ENCODE data around the gene NDUFB1. TPM values are rescaled to one million over a fixed set of nuclear protein-coding genes. Genes with fewer than 3 reads are reported as not detected.

NDUFB1 gene
- total and polyA plus RNA-seq, 2 of the 4 experiments (the other 2 are of a cell fraction), result 32.1 to 333 TPM

DNA sequence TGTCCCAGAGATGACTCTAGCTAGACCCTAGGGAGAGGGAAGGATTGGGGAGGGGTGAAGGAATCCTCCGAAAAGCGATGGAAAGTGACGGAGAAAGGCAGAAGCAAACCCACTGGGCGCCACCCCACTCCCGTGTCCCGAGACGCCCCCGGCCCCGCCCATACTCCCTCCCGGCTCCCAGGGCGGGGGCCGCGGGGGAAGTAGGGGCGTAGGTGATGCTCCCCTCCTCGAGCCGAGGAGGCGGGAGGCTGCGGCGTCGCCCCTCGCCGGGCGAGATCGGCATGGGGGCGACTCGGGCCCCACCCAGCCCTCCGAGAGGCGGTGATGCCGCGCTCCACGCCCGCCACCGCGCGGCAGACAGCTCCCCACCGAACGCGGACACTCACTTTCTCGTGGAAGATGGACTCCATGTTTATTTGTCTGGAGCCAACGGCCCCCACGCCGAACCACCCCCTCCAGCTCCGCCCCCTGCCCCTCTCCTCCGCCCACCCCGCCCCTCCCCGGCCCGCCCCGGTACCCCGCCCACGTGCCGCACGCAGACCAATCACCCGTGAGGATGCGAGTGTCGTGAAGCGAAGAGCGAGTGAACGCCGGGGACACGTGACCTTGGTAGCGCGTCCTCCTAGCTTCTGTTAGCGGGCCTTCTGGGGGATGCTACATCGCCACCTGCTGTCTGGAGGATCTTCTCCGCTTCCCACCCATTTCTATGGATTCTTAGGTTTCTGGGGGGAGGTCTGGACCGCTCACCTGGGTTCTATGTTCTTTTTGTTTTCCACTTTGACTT lies 15.2 kb downstream of the NDUFB1 start, which contains the start of gene ATXN3:
TSS of gene ATXN3 (minus strand) at position 440 of the 784 bp plus-strand sequence. CDS start at position 410, 30 bp downstream.
- intact Hi-C loops (cut with micrococcal nuclease), result loop anchor here (2.0 to 10.0 kb wide), 2 partner anchors 66 to 162 kb away; partner anchors contain the start of genes FBLN5 and TRIP11
- TF ChIP-seq NFE2L2 (IDR thresholded peaks at IDR 0.05; ENCODE audit: low read depth, low read length) (no peak), POLR2A (IDR thresholded peaks at IDR 0.05; ENCODE audit: low read depth, low read length) (peak; percentile 78), MAFK (IDR thresholded peaks at IDR 0.05; ENCODE audit: low read depth, low read length) (no peak), RCOR1 (IDR thresholded peaks at IDR 0.05; ENCODE audit: insufficient replicate concordance, low read length) (peak; percentile 40), CHD1 (IDR thresholded peaks at IDR 0.05; ENCODE audit: low read depth, low read length) (no peak), FOS (IDR thresholded peaks at IDR 0.05; ENCODE audit: low read depth, low read length) (peak; percentile 33; the same call in 1 of the 2 replicates), RFX5 (IDR thresholded peaks at IDR 0.05; ENCODE audit: low read depth, low read length) (no peak), CEBPB (IDR thresholded peaks at IDR 0.05; ENCODE audit: low read depth, low read length) (no peak), MXI1 (IDR thresholded peaks at IDR 0.05; ENCODE audit: borderline replicate concordance, low read depth, low read length) (no peak; the same call in 1 of the 2 replicates), SMC3 (IDR thresholded peaks at IDR 0.05; ENCODE audit: low read depth, low read length) (peak; percentile 42), BHLHE40 (IDR thresholded peaks at IDR 0.05; ENCODE audit: low read depth, low read length) (peak; percentile 85), RAD21 (IDR thresholded peaks at IDR 0.05; ENCODE audit: low read length) (peak; percentile 48), MAZ (IDR thresholded peaks at IDR 0.05; ENCODE audit: borderline replicate concordance, low read depth, low read length) (peak; percentile 83)
- TF ChIP-seq, protein P1, sequence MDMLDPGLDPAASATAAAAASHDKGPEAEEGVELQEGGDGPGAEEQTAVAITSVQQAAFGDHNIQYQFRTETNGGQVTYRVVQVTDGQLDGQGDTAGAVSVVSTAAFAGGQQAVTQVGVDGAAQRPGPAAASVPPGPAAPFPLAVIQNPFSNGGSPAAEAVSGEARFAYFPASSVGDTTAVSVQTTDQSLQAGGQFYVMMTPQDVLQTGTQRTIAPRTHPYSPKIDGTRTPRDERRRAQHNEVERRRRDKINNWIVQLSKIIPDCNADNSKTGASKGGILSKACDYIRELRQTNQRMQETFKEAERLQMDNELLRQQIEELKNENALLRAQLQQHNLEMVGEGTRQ (IDR thresholded peaks at IDR 0.05; ENCODE audit: low read depth, low read length), result peak; percentile 98
- TF ChIP-seq, protein P2, sequence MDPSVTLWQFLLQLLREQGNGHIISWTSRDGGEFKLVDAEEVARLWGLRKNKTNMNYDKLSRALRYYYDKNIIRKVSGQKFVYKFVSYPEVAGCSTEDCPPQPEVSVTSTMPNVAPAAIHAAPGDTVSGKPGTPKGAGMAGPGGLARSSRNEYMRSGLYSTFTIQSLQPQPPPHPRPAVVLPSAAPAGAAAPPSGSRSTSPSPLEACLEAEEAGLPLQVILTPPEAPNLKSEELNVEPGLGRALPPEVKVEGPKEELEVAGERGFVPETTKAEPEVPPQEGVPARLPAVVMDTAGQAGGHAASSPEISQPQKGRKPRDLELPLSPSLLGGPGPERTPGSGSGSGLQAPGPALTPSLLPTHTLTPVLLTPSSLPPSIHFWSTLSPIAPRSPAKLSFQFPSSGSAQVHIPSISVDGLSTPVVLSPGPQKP (IDR thresholded peaks at IDR 0.05; ENCODE audit: borderline replicate concordance, low read depth, low read length), result no peak

More for the DNA sequence above, 15.2 kb downstream of the NDUFB1 start, which contains the start of gene ATXN3:
- Histone ChIP-seq H2BK15ac (ENCODE audit: low read depth, low read length) (peak within 1 kb of the TSS; percentile 43; the same call in 1 of the 3 replicates), H2AFZ (replicated peaks; ENCODE audit: low read length, poor library complexity) (peak within 1 kb of the TSS; percentile 98), H3K4me2 (ENCODE audit: low read depth, low read length) (peak within 1 kb of the TSS; percentile 92), H3K18ac (ENCODE audit: low read depth, low read length) (peak within 1 kb of the TSS; percentile 76), H3K14ac (replicated peaks; ENCODE audit: low read depth, low read length) (peak within 1 kb of the TSS; percentile 84), H3K4me3 (ENCODE audit: insufficient read depth, low read depth, low read length) (peak within 1 kb of the TSS; percentile 85), H2BK20ac (ENCODE audit: low read depth, low read length) (no peak within 1 kb of the TSS), H2BK5ac (ENCODE audit: low read depth, low read length, poor library complexity, severe bottlenecking) (peak within 1 kb of the TSS; percentile 95), H3K4ac (ENCODE audit: low read depth, low read length) (peak within 1 kb of the TSS; percentile 68), H3K9me3 (ENCODE audit: control insufficient read depth, insufficient read depth, low read length) (no peaks in the 10 kb centered on the region), H4K5ac (ENCODE audit: low read depth, low read length) (peak within 1 kb of the TSS; percentile 51), H4K91ac (ENCODE audit: insufficient read depth, low read depth, low read length) (peak within 1 kb of the TSS; percentile 73), H4K20me1 (ENCODE audit: insufficient read depth, low read length) (no peaks in the 10 kb centered on the region; the same call in 1 of the 2 replicates), H3K36me3 (ENCODE audit: control insufficient read depth, insufficient read depth, low read length) (no peaks in the 10 kb centered on the region), H3K56ac (ENCODE audit: extremely low read depth, insufficient read depth, low read length) (peak within 1 kb of the TSS; percentile 73), H3K27ac (ENCODE audit: insufficient read depth, low read length) (peak within 1 kb of the TSS; percentile 91), H2AK9ac (replicated peaks; ENCODE audit: low read depth, low read length, poor library complexity) (peak within 1 kb of the TSS; percentile 34), H2BK120ac (ENCODE audit: low read depth, low read length) (peak within 1 kb of the TSS; percentile 58), H3K79me1 (ENCODE audit: low read depth in 1 of 2, low read length in 2 of 2) (peaks cover 9 to 24% of the 10 kb centered on the region in 2 experiments), H3K9ac (ENCODE audit: low read depth, low read length) (peak within 1 kb of the TSS; percentile 75), H3K4me1 (ENCODE audit: control insufficient read depth, insufficient read depth, low read length) (peaks cover 7% of the 10 kb centered on the region; the same call in 1 of the 2 replicates), H3K27me3 (ENCODE audit: control insufficient read depth, insufficient read depth, low read length) (no peaks in the 10 kb centered on the region), H4K8ac (ENCODE audit: low read depth in 2 of 2, low read length in 2 of 2) (peak within 1 kb of the TSS; percentile 76 to 85), H2AK5ac (ENCODE audit: low read depth, low read length) (peak within 1 kb of the TSS; percentile 12; the same call in 1 of the 2 replicates), H3K9me1 (ENCODE audit: insufficient read depth, low read length) (peaks cover under 1% of the 10 kb centered on the region; the same call in 1 of the 2 replicates), H3K23ac (ENCODE audit: low read depth, low read length) (peak within 1 kb of the TSS; percentile 83)
- CTCF ChIA-PET, result interaction anchor here (0.6 to 2.9 kb wide), 12 partner anchors 9 to 372 kb away, joined by 3 to 14 read pairs (median 4); partner anchors contain the start of genes CPSF2 and NDUFB1
- dilution Hi-C loops (cut with HindIII; ENCODE audit: low sequenced_read_pairs, unreplicated experiment), result no loop called here
- ATAC-seq (ENCODE audit: low read depth) (peak; percentile 95), DNase-seq (peak; percentile 99)
- WGBS, 2 experiments (ENCODE audit: extremely low coverage in 2 of 2, insufficient read length in 1 of 2), result 0% methylated on average over 4 of the region's 66 CpGs; no CpG with 5 or more reads in 1 of the 2 experiments
- in situ Hi-C loops (cut with MboI; ENCODE audit: low sequenced_read_pairs), result no loop called here
- POLR2A ChIA-PET (ENCODE audit: unreplicated experiment), result interaction anchor here (0.6 to 1.7 kb wide), 2 partner anchors 15 to 139 kb away, joined by 3 to 8 read pairs; partner anchors contain the start of genes CPSF2 and NDUFB1
- BruUV-seq (replicated peaks), result TSS peak; percentile 24

Measured in IMR-90 (cell line).